HEK293 (cell line): ENCODE data around the gene CMBL.

ENCODE experiments used
- CTCF ChIA-PET: fragments of 350-600 bp; formaldehyde crosslinking; extraction: SDS; loops from one replicate; lab custom pipeline; 2021; ENCODE audit warnings: antibody characterized with exemption; lab: Yijun Ruan, JAX
- POLR2A ChIA-PET: fragments of 300-600 bp; formaldehyde crosslinking; extraction: SDS; loops from one replicate; lab custom pipeline; 2020; ENCODE audit warnings: antibody characterized with exemption, inconsistent platforms; lab: Yijun Ruan, JAX
- H3K27ac ChIP-seq: fragments of 200-500 bp; sonication (Bioruptor generic); 2 replicates; pipeline ENCODE4 v1.5.1; 2014; ENCODE audit warnings: low read depth, low read length, control low read depth, inconsistent platforms; ENCODE audit errors: extremely low read depth
- H3K36me3 ChIP-seq, 2 experiments: fragments of 200-500 bp in 1 of 2; sonication (Bioruptor generic) in 1 of 2; 1 replicate in 1 of 2; 2 replicates in 1 of 2; pipeline ENCODE4 v1.5.1; 2014 to 2017; ENCODE audit warnings: inconsistent platforms in 2 of 2, low read length in 2 of 2; ENCODE audit not compliant: control insufficient read depth in 2 of 2, insufficient read depth in 1 of 2
- H3K4me1 ChIP-seq: fragments of 200-500 bp; sonication (Bioruptor generic); 2 replicates; pipeline ENCODE4 v1.5.1; 2014; ENCODE audit warnings: mild to moderate bottlenecking, low read length, inconsistent platforms; ENCODE audit not compliant: control insufficient read depth, insufficient read depth
- H3K4me3 ChIP-seq: 2 replicates; pipeline ENCODE4 v1.5.1; 2011; ENCODE audit warnings: low read depth, mild to moderate bottlenecking, control low read depth, low read length, moderate library complexity
- H3K9me3 ChIP-seq: fragments of 200-500 bp; sonication (Bioruptor generic); 2 replicates; pipeline ENCODE4 v1.5.1; 2014; ENCODE audit warnings: low read depth, low read length, inconsistent platforms; ENCODE audit not compliant: control insufficient read depth, insufficient read depth
- PRDM10 ChIP-seq: fragments of 450-650 bp; formaldehyde crosslinking; IDR thresholded peaks from 2 replicates; pipeline ENCODE4 v1.5.1; 2016; ENCODE audit warnings: missing biosample characterization, missing genetic modification characterization
- YY1 ChIP-seq: fragments of 450-650 bp; formaldehyde crosslinking; IDR thresholded peaks from 2 replicates; pipeline ENCODE4 v1.5.1; 2018; ENCODE audit warnings: missing biosample characterization, missing genetic modification characterization
- ZBTB44 ChIP-seq: fragments of 450-650 bp; IDR thresholded peaks from 2 replicates; pipeline ENCODE4 v1.5.1; 2018; ENCODE audit warnings: missing biosample characterization, mild to moderate bottlenecking, missing genetic modification characterization
- ZNF10 ChIP-seq: fragments of 450-650 bp; formaldehyde crosslinking; IDR thresholded peaks from 2 replicates; pipeline ENCODE4 v1.5.1; 2017; ENCODE audit warnings: missing biosample characterization, missing genetic modification characterization
- ZNF266 ChIP-seq: fragments of 450-650 bp; formaldehyde crosslinking; IDR thresholded peaks from 2 replicates; pipeline ENCODE4 v1.5.1; 2016; ENCODE audit warnings: missing biosample characterization, missing genetic modification characterization, low read depth
- ZNF341 ChIP-seq: fragments of 450-650 bp; formaldehyde crosslinking; IDR thresholded peaks from 2 replicates; pipeline ENCODE4; 2016; ENCODE audit warnings: low read depth, missing biosample characterization, missing genetic modification characterization
- ZNF394 ChIP-seq: fragments of 450-650 bp; formaldehyde crosslinking; IDR thresholded peaks from 2 replicates; pipeline ENCODE4 v1.5.1; 2016; ENCODE audit warnings: missing biosample characterization, missing genetic modification characterization, mild to moderate bottlenecking, moderate library complexity, borderline replicate concordance
- ZNF529 ChIP-seq: fragments of 450-650 bp; formaldehyde crosslinking; IDR thresholded peaks from 2 replicates; pipeline ENCODE4 v1.5.1; 2017; ENCODE audit warnings: missing genetic modification characterization, missing biosample characterization; ENCODE audit not compliant: insufficient replicate concordance
- ZNF600 ChIP-seq: fragments of 450-650 bp; formaldehyde crosslinking; IDR thresholded peaks from 2 replicates; pipeline ENCODE4 v1.5.1; 2016; ENCODE audit warnings: missing biosample characterization, missing genetic modification characterization
- TF ChIP-seq, protein P1 (sequence below): fragments of 450-650 bp; formaldehyde crosslinking; IDR thresholded peaks from 2 replicates; pipeline ENCODE4 v1.5.1; 2016; ENCODE audit warnings: missing biosample characterization, missing genetic modification characterization

CMBL gene

DNA sequence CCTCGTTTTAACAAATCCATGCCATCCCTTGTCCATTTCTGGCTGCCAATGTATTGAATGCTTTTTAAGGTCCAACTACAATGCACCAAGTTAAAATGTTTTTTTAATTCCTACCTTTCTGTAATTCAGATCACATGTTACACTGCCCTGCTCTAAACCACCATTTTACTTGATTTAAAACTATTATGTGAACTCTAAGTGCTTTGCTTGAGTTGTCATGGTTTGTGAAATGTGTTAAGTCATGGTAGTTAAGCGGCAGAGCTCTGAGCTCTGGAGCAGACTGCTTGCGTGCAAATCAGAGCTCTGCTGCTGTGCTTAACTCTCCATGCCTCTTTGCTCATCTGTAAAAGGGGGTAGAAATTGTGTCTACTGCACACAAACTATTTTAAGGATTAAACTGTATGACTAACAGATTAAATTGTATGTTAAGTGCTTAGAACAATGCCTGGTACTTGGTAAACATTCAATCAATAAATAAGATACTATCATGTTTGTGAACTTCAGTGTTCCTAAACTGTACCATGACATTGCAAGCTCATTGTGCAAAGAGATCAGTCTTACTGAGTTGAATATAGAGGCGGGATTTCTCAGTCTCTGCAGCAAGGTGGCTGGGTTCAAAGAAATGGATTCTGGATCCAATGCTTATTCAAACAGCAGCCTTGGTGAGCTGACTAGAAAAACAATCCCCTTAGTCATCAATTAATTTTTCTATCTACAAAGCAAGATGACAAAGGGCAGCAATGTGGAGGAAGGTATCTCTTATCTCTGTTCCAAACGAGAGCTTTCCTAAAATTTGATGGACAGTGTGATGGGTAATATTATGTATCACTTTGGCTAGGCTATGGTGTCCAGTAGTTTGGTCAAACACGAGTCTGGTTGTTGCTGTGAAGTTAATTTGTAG is 16.1 kb upstream of the CMBL start (continued):
- TF ChIP-seq, protein P1, sequence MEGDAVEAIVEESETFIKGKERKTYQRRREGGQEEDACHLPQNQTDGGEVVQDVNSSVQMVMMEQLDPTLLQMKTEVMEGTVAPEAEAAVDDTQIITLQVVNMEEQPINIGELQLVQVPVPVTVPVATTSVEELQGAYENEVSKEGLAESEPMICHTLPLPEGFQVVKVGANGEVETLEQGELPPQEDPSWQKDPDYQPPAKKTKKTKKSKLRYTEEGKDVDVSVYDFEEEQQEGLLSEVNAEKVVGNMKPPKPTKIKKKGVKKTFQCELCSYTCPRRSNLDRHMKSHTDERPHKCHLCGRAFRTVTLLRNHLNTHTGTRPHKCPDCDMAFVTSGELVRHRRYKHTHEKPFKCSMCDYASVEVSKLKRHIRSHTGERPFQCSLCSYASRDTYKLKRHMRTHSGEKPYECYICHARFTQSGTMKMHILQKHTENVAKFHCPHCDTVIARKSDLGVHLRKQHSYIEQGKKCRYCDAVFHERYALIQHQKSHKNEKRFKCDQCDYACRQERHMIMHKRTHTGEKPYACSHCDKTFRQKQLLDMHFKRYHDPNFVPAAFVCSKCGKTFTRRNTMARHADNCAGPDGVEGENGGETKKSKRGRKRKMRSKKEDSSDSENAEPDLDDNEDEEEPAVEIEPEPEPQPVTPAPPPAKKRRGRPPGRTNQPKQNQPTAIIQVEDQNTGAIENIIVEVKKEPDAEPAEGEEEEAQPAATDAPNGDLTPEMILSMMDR (tag by site-specific recombination), result no peak
- TF ChIP-seq ZNF600 (tag by site-specific recombination) (no peak), ZNF394 (tag by site-specific recombination) (no peak)

DNA sequence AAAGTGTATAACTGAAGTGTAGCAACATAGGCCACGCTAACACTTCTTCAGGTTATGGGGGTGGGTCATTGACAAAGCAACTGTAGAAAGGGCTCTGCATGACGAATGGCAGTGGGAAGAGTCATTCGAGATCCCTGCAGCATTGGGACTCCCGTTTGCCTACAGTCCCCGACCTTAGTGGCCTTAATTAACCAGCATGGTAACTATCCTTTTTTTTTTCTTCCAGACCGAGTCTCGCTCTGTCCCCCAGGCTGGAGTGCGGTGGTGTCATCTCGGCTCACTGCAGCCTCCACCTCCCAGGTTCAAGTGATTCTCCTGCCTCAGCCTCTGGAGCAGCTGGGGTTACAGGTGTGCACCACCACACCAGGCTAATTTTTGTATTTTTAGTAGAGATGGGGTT is 14.2 kb upstream of the CMBL start:
- POLR2A ChIA-PET, result no interaction called here

GRCh38 chr5:10320793-10321192 is 13.1 kb upstream of the CMBL start:
- ChIA-PET POLR2A (interaction anchor here (0.8 kb wide), 1 partner anchor 33 kb away, joined by 3 read pairs; the partner anchor contains the start of gene MARCHF6), CTCF (interaction anchor here (0.7 kb wide), 1 partner anchor 9 kb away, joined by 3 read pairs; no protein-coding TSS in a partner anchor)

More for the DNA sequence above, 14.2 kb upstream of the CMBL start:
- H3K27ac ChIP-seq, result no peak overlapping the region
- H3K9me3 ChIP-seq, result no peaks in the 10 kb centered on the region
- H3K4me1 ChIP-seq, result peaks cover 3% of the 10 kb centered on the region
- no peak overlapping the region for H3K4me3 ChIP-seq
- H3K36me3 ChIP-seq, result no peaks in the 10 kb centered on the region
- CTCF ChIA-PET, result no interaction called here
- TF ChIP-seq PRDM10 (tag by site-specific recombination), result peak; percentile 79
- TF ChIP-seq ZBTB44 (tag by site-specific recombination), result no peak

DNA sequence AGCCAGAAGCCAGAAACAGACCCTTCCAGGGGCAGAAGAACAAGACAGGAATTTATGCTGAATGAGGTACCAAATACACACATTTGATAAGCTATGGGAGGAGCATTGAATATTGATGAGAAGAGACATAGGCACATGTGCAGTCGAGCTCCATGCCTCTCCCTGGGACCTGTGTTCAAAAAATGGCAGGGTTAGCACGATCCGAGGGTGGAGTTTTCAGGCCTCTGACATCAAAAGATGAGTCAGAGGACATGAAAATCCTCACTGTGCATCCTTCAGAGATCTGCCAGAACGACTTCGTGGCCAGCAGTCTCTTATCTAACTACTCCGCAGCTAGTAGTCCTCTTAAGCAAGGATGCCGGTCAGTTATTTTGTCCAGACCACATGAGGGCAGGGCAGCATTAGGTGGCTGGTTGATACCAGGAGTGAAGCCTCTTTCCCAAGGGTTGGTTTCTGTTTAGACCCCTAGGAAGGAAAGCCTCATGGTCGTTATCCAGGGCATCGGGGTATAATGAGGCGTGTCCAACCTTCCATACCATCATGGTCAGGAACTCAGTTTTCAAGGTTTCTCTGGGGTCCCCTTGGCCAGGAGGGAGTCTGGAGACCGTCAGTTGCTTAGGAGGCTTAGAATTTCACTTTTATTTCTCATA is 11.6 kb upstream of the CMBL start:
- Histone ChIP-seq H3K27ac (no peak overlapping the region), H3K4me3 (no peak overlapping the region), H3K36me3 (no peaks in the 10 kb centered on the region), H3K9me3 (no peaks in the 10 kb centered on the region), H3K4me1 (peaks cover 3% of the 10 kb centered on the region)
- TF ChIP-seq ZNF529 (no peak), ZNF10 (tag by site-specific recombination) (no peak)
- POLR2A ChIA-PET, result interaction anchor here (1.3 kb wide), 1 partner anchor 34 kb away, joined by 3 read pairs; the partner anchor contains the start of gene MARCHF6
- CTCF ChIA-PET, result interaction anchor here (1.1 kb wide), 1 partner anchor 36 kb away, joined by 5 read pairs; no protein-coding TSS in a partner anchor

More at GRCh38 chr5:10320793-10321192, 13.1 kb upstream of the CMBL start:
- H3K9me3 ChIP-seq, result no peaks in the 10 kb centered on the region
- H3K27ac ChIP-seq, result no peak overlapping the region
- no peaks in the 10 kb centered on the region for H3K36me3 ChIP-seq
- no peak for TF ChIP-seq YY1 (tag by site-specific recombination)
- TF ChIP-seq ZNF266 (tag by site-specific recombination), result no peak
- peak; percentile 41; the same call in 1 of the 2 replicates for TF ChIP-seq ZNF341
- H3K4me3 ChIP-seq, result no peak overlapping the region
- H3K4me1 ChIP-seq, result peaks cover 3% of the 10 kb centered on the region
